Stomach smooth muscle (tissue), 2 donors: ENCODE data around the gene GDI1.
"Not testable (repeated sequence)": the region's sequence is repeated elsewhere in the genome, so short reads cannot be mapped to it uniquely, and the experiment has no call there.

Experiments used
- H3K27ac ChIP-seq: one replicate; pipeline ENCODE4 v1.7.0; 2013; ENCODE audit warnings: mild to moderate bottlenecking, low read length, inconsistent platforms
- H3K27me3 ChIP-seq, 2 donors: one replicate each; pipeline ENCODE4 v1.7.0; 2013; ENCODE audit warnings: low read length in 2 of 2; ENCODE audit not compliant: insufficient read depth in 2 of 2, control insufficient read depth in 1 of 2
- H3K36me3 ChIP-seq, 2 donors: one replicate each; pipeline ENCODE4 v1.7.0; 2013; ENCODE audit warnings: low read length in 2 of 2; ENCODE audit not compliant: control insufficient read depth in 2 of 2, insufficient read depth in 2 of 2
- H3K4me1 ChIP-seq: one replicate; pipeline ENCODE4 v1.7.0; 2013; ENCODE audit warnings: low read length; ENCODE audit not compliant: control insufficient read depth, insufficient read depth
- H3K4me3 ChIP-seq, 2 donors: one replicate each; pipeline ENCODE4 v1.7.0; 2013; ENCODE audit warnings: low read length in 2 of 2
- H3K9ac ChIP-seq, 2 donors: one replicate each; pipeline ENCODE4 v1.7.0; 2013; ENCODE audit warnings: low read length in 2 of 2, mild to moderate bottlenecking in 1 of 2
- H3K9me3 ChIP-seq, 2 donors: one replicate each; pipeline ENCODE4 v1.7.0; 2013; ENCODE audit warnings: low read length in 2 of 2; ENCODE audit not compliant: control insufficient read depth in 2 of 2
- donor health status: healthy.
- donor health status: Pancreatic carcinoma.

The GDI1 gene

GRCh38 chrX:154399527-154400368, 37.2 kb upstream of the GDI1 start:
- H3K27ac ChIP-seq: peak overlapping the region; percentile 96
- H3K9ac ChIP-seq: peak overlapping the region; percentile 42 to 97
- peak overlapping the region; percentile 89 to 93 for H3K4me3 ChIP-seq
- no peaks in the 10 kb centered on the region for H3K27me3 ChIP-seq
- H3K36me3 ChIP-seq: peaks cover 11 to 12% of the 10 kb centered on the region in 2 donors
- peaks cover 16% of the 10 kb centered on the region for H3K4me1 ChIP-seq
- no peaks in the 10 kb centered on the region for H3K9me3 ChIP-seq

GRCh38 chrX:154400369-154400817, 36.6 kb upstream of the GDI1 start:
- Histone ChIP-seq H3K4me3 (peak overlapping the region in 1 of 2 donors; percentile 89), H3K4me1 (peaks cover 16% of the 10 kb centered on the region), H3K36me3 (peaks cover 11 to 12% of the 10 kb centered on the region in 2 donors)
- H3K27me3 ChIP-seq, H3K27ac ChIP-seq, H3K9ac ChIP-seq, H3K9me3 ChIP-seq: not testable (repeated sequence)

- Histone ChIP-seq H3K9me3 (no peaks in the 10 kb centered on the region), H3K27ac (no peak overlapping the region), H3K4me1 (peaks cover 16% of the 10 kb centered on the region), H3K9ac (no peak overlapping the region), H3K36me3 (peaks cover 11 to 12% of the 10 kb centered on the region in 2 donors), H3K4me3 (no peak overlapping the region), H3K27me3 (no peaks in the 10 kb centered on the region)
Measured at GRCh38 chrX:154401045-154401799, 35.7 kb upstream of the GDI1 start.

GRCh38 chrX:154401918-154402621, 34.9 kb upstream of the GDI1 start:
- Histone ChIP-seq H3K4me1 (peaks cover 16% of the 10 kb centered on the region), H3K36me3 (peaks cover 11 to 12% of the 10 kb centered on the region in 2 donors), H3K4me3 (no peak overlapping the region), H3K9ac (no peak overlapping the region), H3K9me3 (no peaks in the 10 kb centered on the region), H3K27me3 (no peaks in the 10 kb centered on the region), H3K27ac (no peak overlapping the region)

GRCh38 chrX:154402622-154403127, 34.3 kb upstream of the GDI1 start:
- peaks cover 11 to 12% of the 10 kb centered on the region in 2 donors for H3K36me3 ChIP-seq
- peaks cover 13% of the 10 kb centered on the region for H3K4me1 ChIP-seq
- H3K27me3 ChIP-seq: no peaks in the 10 kb centered on the region
- no peak overlapping the region for H3K9ac ChIP-seq
- H3K27ac ChIP-seq: no peak overlapping the region
- H3K4me3 ChIP-seq: no peak overlapping the region
- H3K9me3 ChIP-seq: no peaks in the 10 kb centered on the region

GRCh38 chrX:154403192-154403591, 33.8 kb upstream of the GDI1 start:
- no peaks in the 10 kb centered on the region for H3K9me3 ChIP-seq
- H3K36me3 ChIP-seq: peaks cover 11 to 12% of the 10 kb centered on the region in 2 donors
- H3K27me3 ChIP-seq: no peaks in the 10 kb centered on the region
- no peak overlapping the region for H3K9ac ChIP-seq
- no peak overlapping the region for H3K27ac ChIP-seq
- H3K4me3 ChIP-seq: no peak overlapping the region
- H3K4me1 ChIP-seq: peaks cover 13% of the 10 kb centered on the region

- peaks cover 11 to 12% of the 10 kb centered on the region in 2 donors for H3K36me3 ChIP-seq
Measured at GRCh38 chrX:154403858-154404257, 33.1 kb upstream of the GDI1 start.

GRCh38 chrX:154404625-154405192, 32.2 kb upstream of the GDI1 start:
- peaks cover 5% of the 10 kb centered on the region for H3K4me1 ChIP-seq

More at GRCh38 chrX:154403858-154404257, 33.1 kb upstream of the GDI1 start:
- Histone ChIP-seq H3K27me3 (no peaks in the 10 kb centered on the region), H3K4me1 (peaks cover 13% of the 10 kb centered on the region), H3K4me3 (no peak overlapping the region), H3K9me3 (no peaks in the 10 kb centered on the region), H3K27ac (no peak overlapping the region), H3K9ac (no peak overlapping the region)

GRCh38 chrX:154408659-154409221, 28.2 kb upstream of the GDI1 start:
- peaks cover 9% of the 10 kb centered on the region for H3K4me1 ChIP-seq
- H3K9me3 ChIP-seq: no peaks in the 10 kb centered on the region
- no peak overlapping the region for H3K27ac ChIP-seq
- peaks cover 0 to 1% of the 10 kb centered on the region in 2 donors for H3K36me3 ChIP-seq
- peak overlapping the region in 1 of 2 donors; percentile 28 for H3K9ac ChIP-seq
- H3K27me3 ChIP-seq: peaks cover 0 to 3% of the 10 kb centered on the region in 2 donors
- peak overlapping the region in 1 of 2 donors; percentile 22 for H3K4me3 ChIP-seq

More at GRCh38 chrX:154404625-154405192, 32.2 kb upstream of the GDI1 start:
- no peak overlapping the region for H3K4me3 ChIP-seq
- H3K27me3 ChIP-seq: no peaks in the 10 kb centered on the region
- peaks cover 6 to 7% of the 10 kb centered on the region in 2 donors for H3K36me3 ChIP-seq
- no peak overlapping the region for H3K9ac ChIP-seq
- H3K9me3 ChIP-seq: no peaks in the 10 kb centered on the region
- H3K27ac ChIP-seq: no peak overlapping the region
